ENCODE results near the gene HEBP2.

The HEBP2 gene

DNA sequence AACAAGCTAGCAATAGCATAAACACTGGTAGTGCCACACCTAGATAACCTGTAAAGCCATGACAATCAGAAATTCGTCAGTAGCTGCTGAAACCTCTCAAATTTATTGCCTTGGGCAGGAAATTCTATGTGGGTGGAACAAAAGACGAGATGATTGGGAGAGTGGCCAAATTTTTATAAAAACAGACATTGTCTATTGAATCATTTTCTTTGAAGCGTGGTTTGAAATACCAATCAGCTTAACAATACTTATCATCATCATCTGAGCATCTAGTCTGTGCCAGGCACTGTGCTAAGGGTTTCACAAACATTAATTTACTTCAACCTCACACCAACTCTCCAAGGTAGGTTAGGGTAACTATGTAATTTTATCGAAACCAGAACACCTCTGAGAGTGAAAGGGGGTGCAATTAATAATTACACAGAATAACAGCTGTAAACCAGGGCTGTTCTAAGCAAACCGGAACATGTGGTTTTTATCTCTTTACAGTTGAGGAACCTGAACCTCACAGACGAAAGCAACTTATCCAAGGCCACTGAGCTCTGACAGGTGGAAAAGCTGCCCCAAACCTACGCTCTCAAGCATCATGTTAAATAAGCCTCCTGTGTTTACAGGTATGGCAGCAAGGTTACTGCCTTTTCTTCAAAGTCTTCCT, 51.9 kb downstream of the HEBP2 start:
- DNase-seq = no peak

GRCh38 chr6:138456401-138456790, 52.4 kb downstream of the HEBP2 start:
- DNase-seq = no peak

DNA sequence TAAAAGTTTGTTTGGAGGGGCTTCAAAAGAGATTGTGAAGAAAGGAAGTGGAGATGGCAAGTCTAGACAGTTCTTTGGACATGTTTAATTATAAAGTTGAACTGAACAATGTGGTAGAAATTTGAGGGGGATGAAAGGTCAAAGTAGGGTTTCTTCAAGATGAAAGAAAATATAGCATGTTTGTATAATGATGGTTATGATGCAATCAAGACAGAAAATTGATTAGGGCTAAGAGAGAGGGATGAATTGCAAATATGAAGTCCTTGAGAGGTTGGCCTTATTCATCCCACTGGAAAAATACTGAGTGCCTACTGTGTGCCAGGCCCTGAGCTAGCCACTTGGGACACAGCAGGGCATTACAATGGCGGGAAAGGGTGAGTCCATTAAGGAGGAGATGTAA, 57.6 kb downstream of the HEBP2 start:
- no peak for DNase-seq

GRCh38 chr6:138464085-138464484, 60.1 kb downstream of the HEBP2 start:
- DNase-seq = no peak

- DNase-seq = no peak
These were observed 61.1 kb downstream of the HEBP2 start for GRCh38 chr6:138465007-138465645.

DNA sequence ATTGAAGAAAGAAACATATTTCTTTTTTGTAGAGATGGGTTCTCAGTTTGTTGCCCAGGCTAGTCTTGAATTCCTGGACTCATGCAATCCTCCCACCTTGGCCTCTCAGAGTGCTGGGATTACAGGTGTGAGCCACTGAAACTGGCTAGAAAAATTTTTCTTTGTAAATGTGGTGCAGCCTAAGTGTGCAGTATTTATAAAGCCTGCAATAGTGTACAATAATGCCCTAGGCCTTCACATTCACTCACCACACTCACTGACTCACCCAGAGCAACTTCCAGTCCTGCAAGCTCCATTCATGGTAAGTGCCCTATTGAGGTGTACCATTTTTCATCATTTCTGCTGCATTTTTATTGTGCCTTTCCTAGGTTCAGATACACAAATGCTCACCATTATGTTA, 63.9 kb downstream of the HEBP2 start:
- no peak for DNase-seq

GRCh38 chr6:138468320-138469015, 64.4 kb downstream of the HEBP2 start:
- no peak for DNase-seq

Measured in NCI-H1694 treated with DMSO at 0.1 percent for 48 hours (cell line).